HG03432 (cell line): ENCODE results near the gene SSTR5.
"Not testable (repeated sequence)": the region's sequence is repeated elsewhere in the genome, so short reads cannot be mapped to it uniquely, and the experiment has no call there.

ENCODE experiments used
- ATAC-seq: cut with Tn5 transposase; IDR thresholded peaks from one replicate; pipeline ENCODE4 v1.9.1; 2021; ENCODE audit warnings: mild to moderate bottlenecking, moderate library complexity; ENCODE audit not compliant: unreplicated experiment

Gene SSTR5

DNA sequence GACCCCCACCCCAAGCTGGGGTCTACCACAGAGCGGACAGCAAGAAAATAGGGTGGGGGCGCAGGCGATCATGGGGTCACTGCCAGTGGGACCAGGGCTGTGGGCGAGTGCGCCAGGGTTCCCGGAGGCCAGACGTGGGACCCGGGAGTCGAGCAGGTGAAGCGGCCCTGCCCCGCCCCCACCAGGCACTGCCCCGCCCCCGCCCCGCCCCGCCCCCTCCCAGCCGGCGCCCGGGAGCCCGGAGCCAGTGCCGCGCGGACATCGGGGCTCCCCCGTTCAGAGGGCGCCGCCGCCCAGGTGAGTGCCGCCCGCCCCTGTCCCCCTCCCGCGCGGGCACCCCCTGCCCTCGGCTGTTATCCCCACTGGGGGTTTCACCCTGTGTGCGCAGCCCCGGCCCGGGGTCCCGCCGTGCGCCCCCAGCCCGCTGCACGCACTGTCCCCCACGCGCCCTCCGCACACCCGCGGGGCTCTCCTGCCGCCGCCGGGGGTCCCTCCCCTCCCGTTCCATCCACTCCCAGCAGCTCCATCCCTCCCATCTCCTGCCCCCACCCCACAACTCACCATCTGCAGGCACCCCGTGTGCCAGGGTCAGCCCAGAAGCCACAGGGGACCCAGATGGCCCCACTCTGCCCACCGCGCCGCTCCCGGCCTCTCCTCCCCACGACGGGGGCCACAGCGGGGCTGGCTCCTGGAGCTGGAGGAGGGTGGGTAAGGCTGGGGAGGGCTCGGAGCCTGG lies at the start of gene SSTR5:
Gene SSTR5, plus strand, starts transcription at position 222 of the 736 bp plus-strand sequence. CDS start 6,122 bp downstream, outside the sequence.
- no peak for ATAC-seq

DNA sequence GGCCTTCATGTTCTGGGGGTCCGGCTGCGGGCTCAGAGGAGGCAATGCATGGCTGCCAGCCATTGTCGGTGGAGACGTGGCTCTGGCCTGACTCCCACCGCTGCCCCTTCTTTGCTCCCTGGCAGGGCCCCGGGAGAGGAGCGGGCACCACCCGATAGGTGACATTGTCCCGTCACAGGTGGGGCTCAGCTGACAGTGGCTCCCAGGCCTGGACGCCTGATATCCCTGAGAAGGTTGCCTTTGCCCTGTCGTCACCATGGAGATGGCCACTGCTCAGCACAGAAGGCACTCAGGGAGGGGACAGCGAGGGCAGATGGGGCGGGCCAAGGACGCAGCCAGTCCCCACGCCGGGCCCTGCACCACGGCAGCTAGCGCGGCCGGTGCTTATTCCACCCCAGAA lies 48.4 kb upstream of the SSTR5 start:
- no peak for ATAC-seq

DNA sequence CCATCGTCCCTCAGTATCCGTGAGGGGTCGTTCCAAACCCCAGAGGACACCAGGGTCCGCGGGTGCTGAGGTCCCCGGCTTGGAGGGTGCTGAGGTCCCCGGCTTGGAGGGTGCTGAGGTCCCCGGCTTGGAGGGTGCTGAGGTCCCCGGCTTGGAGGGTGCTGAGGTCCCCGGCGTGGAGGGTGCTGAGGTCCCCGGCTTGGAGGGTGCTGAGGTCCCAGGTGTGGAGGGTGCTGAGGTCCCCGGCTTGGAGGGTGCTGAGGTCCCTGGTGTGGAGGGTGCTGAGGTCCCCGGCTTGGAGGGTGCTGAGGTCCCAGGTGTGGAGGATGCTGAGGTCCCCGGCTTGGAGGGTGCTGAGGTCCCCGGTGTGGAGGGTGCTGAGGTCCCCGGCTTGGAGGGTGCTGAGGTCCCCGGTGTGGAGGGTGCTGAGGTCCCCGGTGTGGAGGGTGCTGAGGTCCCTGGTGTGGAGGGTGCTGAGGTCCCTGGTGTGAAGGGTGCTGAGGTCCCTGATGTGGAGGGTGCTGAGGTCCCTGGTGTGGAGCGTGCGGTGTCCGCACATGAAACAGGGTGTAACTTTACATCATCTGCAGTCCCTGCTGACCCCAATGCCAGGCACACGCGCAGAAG lies 47.3 kb upstream of the SSTR5 start:
- not testable (repeated sequence) for ATAC-seq

DNA sequence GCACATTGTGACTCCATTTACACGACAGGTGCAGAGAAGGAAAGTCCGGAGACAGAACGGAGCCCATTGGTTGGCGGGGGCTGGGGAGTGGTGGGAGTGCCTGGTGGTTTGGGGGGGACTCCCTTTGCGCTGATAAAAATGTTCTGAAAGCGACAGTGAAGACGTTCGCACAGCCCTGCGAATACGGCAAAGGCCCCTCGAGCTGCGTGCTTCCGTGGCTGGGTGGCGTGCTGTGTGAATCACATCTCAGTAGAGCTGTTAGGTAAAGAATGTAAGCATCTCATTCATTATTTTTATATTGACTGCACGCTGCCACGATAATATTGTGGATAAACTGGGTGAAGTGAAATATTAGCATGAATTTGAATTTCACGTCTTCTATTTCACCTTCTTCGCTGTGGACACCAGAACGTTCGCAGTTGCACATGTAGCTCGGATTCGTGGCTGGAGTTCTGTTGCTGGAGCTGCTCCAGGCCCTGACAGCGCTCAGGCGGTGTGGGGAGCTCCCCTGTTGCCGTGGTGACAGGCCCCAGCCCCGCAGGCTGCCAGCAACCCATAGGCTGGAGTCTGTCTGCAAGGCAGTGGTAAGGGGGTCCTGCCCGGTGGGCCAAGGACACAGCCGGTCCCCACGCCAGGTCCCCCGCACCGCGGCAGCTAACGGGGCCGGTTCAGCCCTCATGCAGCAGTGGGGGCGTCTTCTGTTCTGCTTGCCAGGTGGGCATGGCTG lies 46.3 kb upstream of the SSTR5 start:
- ATAC-seq, result no peak

DNA sequence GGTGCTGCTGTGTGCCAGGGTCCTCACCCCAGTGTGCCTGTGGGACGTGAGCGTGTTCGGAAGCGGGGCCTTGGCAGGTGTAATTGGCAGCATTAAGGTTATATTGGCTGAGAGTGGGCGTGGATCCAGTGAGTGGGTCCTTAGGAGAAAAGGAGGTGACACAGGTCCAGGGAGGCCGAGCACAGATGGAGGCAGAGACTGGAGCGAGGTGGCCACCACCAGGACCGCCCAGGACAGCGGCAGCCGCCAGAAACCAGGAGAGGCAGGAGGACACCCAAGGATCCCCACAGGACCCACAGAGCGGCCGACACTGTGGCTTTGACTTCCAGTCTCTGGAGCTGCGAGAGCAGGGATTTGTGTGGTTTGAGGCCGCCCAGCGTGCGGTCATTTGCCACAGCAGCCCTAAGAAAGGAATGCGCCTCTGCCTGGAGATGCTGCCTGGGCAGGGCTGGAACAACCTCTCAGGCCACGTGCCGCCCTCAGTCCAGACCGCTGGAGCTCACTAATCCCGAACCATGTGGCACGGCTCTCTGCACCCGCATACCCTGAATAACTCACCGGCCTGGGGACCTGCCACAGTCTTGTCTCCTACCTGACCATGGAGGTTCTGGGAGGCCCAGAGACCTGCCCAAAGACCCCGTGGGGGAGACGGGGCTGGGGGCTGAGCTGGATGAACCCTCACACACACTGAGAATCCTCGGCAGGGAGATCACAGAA lies 45.6 kb upstream of the SSTR5 start:
- no peak for ATAC-seq

DNA sequence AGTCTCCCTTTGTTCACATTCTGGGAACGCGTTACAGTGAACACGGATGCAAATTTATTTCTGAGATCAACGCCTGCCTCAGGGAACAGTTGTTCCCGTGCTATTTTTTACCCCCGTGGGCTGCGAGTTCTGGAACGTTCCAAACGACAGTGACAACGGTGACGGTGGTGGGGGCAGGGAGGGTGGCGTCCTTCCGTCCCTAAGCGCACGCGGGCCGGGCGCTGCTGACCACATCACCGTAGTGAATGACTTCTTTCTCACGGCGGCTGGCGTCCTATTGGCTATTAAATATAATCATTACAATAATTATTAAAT lies 45.1 kb upstream of the SSTR5 start:
- no peak for ATAC-seq

DNA sequence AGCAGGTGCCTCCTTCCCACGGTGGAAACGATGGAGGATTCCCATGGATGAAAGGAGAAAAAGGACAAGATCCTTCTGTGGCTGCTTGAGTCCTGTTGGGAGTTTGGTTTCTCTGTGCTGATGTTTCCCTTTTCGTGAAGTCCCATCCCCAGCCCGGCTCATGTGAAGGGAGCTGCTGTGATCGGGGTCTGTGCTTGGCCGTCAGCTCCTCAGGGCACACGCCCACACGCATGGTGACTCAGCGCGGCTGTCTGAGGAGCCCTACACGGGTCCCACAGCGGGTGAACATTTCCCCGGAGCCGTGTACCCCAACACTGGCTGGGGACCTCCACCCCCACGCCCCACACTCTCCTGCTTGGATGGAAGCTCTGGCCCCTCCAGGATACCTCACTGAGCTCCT lies 44.5 kb upstream of the SSTR5 start:
- ATAC-seq, result no peak

DNA sequence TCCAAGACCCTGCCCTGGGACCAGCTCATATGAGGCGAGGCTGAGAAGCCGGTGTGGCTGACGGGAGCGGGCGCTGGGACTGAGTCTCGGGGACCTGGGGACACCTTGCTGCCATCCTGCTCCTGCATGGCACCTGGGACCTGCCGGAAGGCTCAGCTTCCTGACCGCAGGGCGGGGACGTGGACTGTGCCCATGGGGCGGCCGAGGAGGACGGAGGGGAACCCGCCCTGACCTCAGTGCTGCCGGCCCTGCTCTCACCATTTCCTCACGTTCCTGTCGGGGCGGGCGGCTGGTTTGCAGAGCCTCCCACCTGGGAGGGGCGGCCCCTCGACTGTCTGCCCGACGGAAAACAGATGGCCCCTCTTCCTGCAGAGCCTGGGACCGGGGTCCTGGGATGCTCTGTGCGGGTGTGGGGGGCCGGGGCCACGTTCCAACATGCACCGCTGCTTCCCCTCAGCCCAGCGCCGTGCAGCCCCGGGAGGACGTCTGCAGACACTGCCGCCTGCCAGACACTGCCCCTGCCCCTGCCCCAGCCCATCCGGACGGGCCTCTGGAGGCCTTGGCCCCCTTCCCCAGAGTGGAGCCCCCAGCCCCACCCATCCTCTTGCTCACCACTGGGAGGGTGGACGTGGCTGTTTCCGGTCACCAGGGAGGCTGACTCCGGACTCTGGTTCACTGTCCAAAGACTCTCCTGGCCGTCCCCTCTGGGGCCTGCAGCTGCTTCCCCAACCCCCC lies 43.9 kb upstream of the SSTR5 start:
- no peak for ATAC-seq

DNA sequence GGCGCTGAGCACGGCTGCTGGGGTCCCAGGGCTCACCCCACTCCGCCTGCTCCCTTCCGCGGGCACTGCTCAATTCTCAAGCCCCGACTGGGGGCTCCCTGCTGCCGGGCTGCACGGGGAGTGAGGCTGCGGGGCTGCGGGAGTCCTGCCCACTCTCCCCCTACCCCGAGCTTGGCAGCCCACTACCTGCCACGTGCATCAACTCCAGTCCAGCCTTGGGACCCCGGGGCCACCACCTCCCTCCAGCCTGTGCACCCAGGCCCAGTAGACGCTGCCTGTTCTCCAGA lies 43.3 kb upstream of the SSTR5 start:
- no peak for ATAC-seq

DNA sequence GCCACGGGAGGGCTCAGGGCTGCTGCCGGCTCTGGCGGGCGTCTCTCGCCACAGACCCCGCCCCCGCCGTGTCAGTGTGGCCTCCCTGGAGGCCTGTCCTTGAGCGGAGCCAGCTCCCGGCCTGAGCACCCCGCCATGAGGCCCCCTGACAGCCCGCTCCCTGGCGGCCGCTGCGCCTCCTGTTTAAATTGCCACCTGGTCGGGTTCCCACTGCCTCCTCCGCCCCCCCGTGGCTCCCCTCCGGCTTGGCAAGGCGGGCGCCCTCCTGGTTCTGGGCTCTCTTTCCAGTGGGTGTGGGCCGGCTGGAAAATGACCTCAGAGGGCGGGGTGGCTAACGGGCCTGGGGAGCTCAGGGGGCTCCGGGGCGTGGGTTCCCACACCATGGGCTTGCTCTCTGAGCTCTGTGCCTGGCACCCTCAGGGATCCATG lies 42.1 kb upstream of the SSTR5 start:
- ATAC-seq, result no peak

DNA sequence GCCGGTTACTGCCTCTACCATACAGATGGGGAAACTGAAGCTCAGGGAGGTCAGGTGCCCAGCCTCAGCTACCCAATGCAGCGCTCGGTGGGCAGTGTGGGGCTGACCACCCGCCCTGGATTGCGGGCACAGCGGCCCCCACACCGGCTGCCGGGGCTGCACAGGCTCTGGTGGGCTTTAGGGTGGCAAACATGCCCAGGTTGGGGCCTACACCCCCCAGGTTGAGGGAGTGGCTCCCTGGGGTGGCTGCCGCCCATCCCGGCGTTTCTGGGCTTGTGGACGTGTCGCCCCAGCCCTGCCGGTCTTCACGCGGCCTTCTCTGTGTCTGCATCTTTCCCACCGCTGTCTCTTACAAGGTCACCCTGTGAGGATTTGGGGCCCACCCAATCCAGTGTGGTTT lies 40.9 kb upstream of the SSTR5 start:
- no peak for ATAC-seq

DNA sequence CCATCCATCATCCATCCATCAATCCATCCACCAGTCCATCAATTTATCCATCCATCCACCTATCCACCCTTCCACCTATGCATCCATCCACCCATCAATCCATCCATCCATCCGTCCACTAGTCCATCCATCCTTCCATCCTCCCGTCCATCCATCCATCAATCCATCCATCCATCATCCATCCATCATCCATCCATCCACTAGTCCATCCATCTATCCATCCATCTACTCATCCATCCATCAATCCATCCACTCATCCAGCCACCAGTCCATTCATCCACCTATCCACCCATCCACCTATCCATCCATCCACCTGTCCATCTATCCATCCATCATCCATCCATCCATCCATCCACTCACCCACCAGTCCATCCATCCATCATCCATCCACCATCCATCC lies 39.9 kb upstream of the SSTR5 start:
- ATAC-seq, result no peak

DNA sequence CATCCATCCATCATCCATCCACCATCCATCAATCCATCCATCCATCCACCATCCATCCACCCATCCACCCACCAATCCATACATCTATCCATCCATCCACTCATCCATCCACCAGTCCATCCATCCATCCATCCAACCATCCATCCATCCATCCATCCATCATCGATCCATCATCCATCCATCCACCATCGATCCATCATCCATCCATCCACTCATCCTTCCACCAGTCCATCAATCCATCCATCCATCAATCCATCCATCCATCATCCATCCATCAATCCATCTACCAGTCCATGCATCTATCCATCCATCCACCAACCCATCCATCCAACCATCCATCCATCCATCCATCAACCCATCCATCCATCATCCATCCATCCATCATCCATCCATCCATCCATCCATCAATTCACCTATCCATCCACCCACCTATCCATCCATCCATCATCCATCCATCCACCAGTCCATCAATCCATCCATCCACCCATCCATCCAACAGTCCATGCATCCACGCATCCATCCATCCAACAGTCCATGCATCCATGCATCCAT lies 39.3 kb upstream of the SSTR5 start:
- no peak for ATAC-seq

DNA sequence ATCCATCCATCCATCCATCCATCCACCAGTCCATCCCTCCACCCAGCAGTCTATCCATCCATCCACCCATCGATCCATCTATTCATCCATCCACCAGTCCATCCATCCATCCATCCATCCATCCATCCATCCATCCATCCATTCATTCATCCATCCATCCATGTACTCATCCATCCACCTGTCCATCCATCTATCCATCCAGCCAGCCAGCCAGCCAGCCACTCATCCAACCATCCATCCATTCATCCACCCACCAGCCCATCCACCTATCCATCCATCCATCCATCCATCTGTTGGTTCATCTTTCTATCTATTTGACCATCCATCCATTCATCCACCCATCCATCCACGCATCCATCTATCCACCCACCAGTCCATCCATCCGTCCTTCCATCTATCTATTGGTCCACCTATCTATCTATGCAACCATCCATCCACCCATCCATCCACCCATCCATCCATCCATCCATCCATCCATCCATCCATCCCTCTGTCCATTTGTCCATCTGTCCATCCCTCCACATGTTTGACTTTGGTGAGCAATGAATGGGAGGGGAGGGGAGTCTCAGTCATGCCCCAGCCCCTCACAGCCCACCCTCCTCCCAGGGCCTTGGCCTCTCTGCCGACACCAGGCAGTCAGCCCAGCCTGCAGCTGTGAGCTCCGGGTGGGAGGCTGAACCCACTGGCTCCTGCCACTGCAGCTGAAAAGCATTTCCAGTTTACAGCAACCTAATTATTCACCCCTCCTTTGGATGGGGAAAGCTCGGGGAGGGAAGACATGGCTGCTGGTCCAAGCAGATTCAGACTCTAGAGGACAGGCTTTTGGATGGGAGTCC lies 38.1 kb upstream of the SSTR5 start:
- no peak for ATAC-seq

DNA sequence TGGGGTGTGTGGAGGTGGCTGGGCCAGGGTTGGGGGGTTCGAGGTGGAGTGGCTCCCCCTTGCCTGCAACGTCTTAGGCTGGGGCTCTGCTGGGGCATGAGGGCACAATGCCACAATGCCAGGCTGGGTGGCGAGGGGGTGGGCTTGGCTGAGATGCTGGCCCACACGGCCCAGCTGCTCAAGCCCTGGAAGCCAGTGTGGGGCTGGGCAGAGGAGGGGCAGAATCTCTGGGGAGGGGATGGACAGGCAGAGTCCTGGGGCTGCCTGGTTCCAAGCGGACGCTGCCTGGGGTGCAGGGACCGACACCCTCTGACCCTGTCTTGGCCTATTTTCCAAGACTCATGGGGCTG lies 37.5 kb upstream of the SSTR5 start:
- no peak for ATAC-seq

DNA sequence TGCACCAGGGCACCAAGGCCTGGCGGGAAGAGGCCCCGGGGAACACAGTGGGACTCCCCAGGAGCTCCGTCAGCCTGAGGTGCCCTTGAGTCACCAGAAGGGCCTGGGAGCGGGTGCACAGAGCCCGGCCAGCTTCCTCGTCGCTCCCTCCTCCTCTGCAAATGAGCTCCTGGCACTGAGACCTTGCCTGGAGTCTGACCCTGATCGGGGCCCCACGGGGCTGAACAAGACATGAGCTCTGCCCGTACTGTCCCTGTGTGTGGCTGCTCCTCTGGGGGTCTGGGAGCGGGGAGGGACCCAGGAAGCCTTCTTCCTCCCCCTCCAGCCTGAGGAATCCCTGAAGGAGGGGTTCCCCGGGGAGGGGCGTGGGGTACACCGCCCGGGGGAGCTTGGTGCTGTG lies 36.4 kb upstream of the SSTR5 start:
- ATAC-seq, result no peak

DNA sequence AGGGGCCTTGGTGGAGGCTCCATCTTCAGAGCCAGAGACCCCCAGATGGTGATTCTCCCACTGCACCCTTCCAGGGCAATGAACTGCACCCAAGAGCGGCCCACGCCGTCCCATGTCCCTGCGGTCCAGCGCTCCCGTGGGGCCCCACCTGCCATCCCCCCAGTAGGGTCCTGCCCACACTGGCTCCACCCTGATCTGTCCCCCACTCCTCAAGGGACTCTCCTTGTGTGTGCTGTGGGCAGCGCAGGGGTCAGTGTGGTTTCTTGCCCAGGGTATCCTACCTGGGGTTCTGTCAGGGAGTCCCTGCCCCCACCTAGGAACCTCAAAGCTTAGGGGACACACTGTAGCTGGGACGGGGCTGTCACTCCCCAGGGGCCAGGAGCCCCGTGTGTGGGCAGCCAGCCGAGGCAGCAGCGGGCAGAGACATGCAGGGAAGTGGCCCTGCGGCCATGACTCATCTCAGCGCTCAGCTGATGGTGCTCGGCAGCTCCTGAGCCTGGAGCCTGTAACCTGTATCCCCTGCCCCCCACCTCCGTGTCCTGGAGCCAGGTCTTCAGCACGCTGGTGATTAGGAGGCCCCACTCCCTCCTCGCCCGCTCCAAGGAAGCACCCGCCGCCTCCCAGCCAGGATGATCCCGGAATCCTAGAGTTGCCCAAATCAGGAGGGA lies 35.7 kb upstream of the SSTR5 start:
- ATAC-seq, result no peak

DNA sequence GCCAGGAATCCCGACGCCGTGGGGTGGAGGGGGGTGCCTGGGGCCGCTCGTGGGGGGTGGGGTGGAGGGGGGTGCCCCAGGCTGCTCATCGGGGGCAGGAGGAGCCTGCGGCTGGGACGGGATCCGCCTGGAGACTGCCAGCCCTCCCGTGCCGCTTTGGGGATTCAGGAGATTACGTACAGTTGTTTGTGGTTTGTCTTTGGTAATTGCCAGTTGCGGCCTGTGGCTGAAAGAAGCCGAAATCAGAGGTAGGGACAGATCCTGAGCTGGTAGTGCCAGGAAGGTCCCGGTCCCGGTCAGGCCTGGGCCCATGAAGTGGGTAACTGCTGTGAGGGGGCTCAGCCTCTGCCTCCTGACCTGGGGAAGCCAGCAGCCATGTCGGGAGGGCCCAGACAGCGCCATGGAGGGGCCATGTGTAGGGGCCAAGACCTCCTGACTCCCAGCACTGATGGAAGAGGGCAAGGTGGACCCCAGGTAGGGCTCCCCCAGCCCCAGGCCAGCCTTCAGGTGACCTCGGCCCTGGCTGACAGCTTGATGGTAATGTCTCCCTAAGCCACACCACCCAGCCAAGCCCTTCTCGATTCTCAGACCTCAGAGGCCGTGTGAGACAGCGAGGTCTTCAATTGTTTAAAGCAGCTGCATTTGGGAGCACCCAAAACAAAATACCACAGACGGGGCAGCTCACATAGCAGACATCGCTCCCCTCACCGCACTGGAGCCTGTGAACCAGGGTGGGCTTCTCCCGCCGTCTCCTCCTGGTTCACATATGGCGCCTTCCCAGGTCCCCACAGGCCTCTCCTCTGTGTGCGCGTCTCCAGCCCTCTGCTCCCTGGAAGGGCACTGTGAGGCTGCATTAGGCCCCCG lies 34.9 kb upstream of the SSTR5 start:
- ATAC-seq, result no peak

DNA sequence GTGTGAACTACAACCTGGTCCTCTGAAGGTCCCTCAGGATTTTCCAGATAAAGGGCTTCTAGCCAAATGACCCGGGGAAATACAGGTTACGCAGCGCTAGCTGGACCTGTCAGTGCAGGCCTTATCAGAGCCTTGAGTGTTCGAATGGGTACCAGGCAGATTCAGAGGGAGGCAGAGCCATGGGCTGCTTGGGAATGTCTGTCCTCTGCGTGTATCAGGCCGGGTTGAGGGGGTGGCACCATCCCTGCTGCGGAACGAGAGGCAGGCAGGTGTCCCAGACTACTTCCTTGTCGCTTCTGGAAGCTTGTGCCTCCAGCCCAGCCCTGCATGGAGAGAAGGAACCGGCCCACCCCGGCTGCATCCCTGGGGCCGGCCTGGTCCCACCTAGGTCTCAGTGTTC lies 33.6 kb upstream of the SSTR5 start:
- no peak for ATAC-seq
